Cardiac muscle cell (in vitro differentiated cells and primary cell): ENCODE results near the gene RNF11. TPM values are rescaled to one million over a fixed set of nuclear protein-coding genes. Genes with fewer than 3 reads are reported as not detected.

ENCODE experiments used
- DNase-seq, 2 donors: peaks; one replicate each; pipeline versions ENCODE4 v3.0.0 to v3.0.0-alpha.2; 2010 to 2017; ENCODE audit warnings: low read depth in 1 of 2, low spot score in 1 of 2
- H3K27ac ChIP-seq: fragments of 200-600 bp; sonication (generic); 2 replicates; pipeline ENCODE4 v1.5.1; 2016
- H3K27me3 ChIP-seq: fragments of 200-600 bp; sonication (generic); 2 replicates; pipeline ENCODE4 v1.6.0; 2016; ENCODE audit warnings: control low read depth
- H3K36me3 ChIP-seq: fragments of 200-600 bp; sonication (generic); 2 replicates; pipeline ENCODE4 v1.5.1; 2016; ENCODE audit warnings: control low read depth
- H3K4me1 ChIP-seq: fragments of 200-600 bp; sonication (generic); 2 replicates; pipeline ENCODE4 v1.8.1; 2017; ENCODE audit warnings: low read depth, mild to moderate bottlenecking, mixed run types
- H3K4me3 ChIP-seq: fragments of 200-600 bp; sonication (generic); 2 replicates; pipeline ENCODE4 v1.5.1; 2016; ENCODE audit warnings: mild to moderate bottlenecking
- H3K9me3 ChIP-seq: fragments of 200-600 bp; sonication (generic); 2 replicates; pipeline ENCODE4 v1.5.1; 2017; ENCODE audit warnings: low read depth, mild to moderate bottlenecking, control low read depth
- CTCF ChIP-seq: IDR thresholded peaks from 2 replicates; pipeline ENCODE4 v1.5.1; 2012; ENCODE audit warnings: low read depth, mild to moderate bottlenecking, low read length
- polyA plus RNA-seq: library from polyadenylated mRNA; unstranded; fragments of >200 nt; fragmentation: Nextera tagmentation; extraction: Ambion mirVana; gene quantifications from 2 replicates; pipeline ENCODE4 v1.2.1, GENCODE V29; 2016
- total RNA-seq: library from RNA; depleted of rRNA; stranded (reverse); fragments of >200 nt; gene quantifications from 2 replicates; pipeline ENCODE4 v1.2.3, GENCODE V29; 2016

Gene RNF11
- total and polyA plus RNA-seq, 2 experiments from 2014 or later = 58.8 to 65.0 TPM

- Histone ChIP-seq H3K9me3 (no peaks in the 10 kb centered on the region), H3K27ac (no peak overlapping the region), H3K36me3 (no peaks in the 10 kb centered on the region), H3K4me3 (no peak overlapping the region), H3K4me1 (no peaks in the 10 kb centered on the region), H3K27me3 (no peaks in the 10 kb centered on the region)
- DNase-seq = no peak
- TF ChIP-seq CTCF = no peak
Measured at GRCh38 chr1:51294566-51295184, 58.6 kb downstream of the RNF11 start.

- H3K36me3 ChIP-seq = no peaks in the 10 kb centered on the region
- no peak overlapping the region for H3K27ac ChIP-seq
- H3K9me3 ChIP-seq = no peaks in the 10 kb centered on the region
- H3K4me3 ChIP-seq = no peak overlapping the region
- DNase-seq = no peak
- no peaks in the 10 kb centered on the region for H3K4me1 ChIP-seq
- no peaks in the 10 kb centered on the region for H3K27me3 ChIP-seq
- TF ChIP-seq CTCF = no peak
Measured at GRCh38 chr1:51295926-51296325, 59.9 kb downstream of the RNF11 start.

- DNase-seq = peak; percentile 82 to 85
- TF ChIP-seq CTCF = peak; percentile 97
- Histone ChIP-seq H3K4me3 (no peak overlapping the region), H3K9me3 (no peaks in the 10 kb centered on the region), H3K36me3 (no peaks in the 10 kb centered on the region), H3K27ac (no peak overlapping the region), H3K4me1 (no peaks in the 10 kb centered on the region), H3K27me3 (no peaks in the 10 kb centered on the region)
Measured at GRCh38 chr1:51296383-51297357, 60.6 kb downstream of the RNF11 start.

GRCh38 chr1:51297401-51298321 lies 61.6 kb downstream of the RNF11 start:
- DNase-seq = no peak
- Histone ChIP-seq H3K4me3 (no peak overlapping the region), H3K4me1 (no peaks in the 10 kb centered on the region), H3K9me3 (no peaks in the 10 kb centered on the region), H3K27me3 (no peaks in the 10 kb centered on the region), H3K27ac (no peak overlapping the region), H3K36me3 (no peaks in the 10 kb centered on the region)
- TF ChIP-seq CTCF = no peak

- no peak for DNase-seq
- no peak for TF ChIP-seq CTCF
- no peaks in the 10 kb centered on the region for H3K4me1 ChIP-seq
- H3K9me3 ChIP-seq = no peaks in the 10 kb centered on the region
- no peaks in the 10 kb centered on the region for H3K27me3 ChIP-seq
- no peaks in the 10 kb centered on the region for H3K36me3 ChIP-seq
- H3K27ac ChIP-seq = no peak overlapping the region
- no peak overlapping the region for H3K4me3 ChIP-seq
Measured at GRCh38 chr1:51298322-51298705, 62.2 kb downstream of the RNF11 start.
